ENCODE measurements around the gene HEATR5A.
"Not testable (repeated sequence)": the region's sequence is repeated elsewhere in the genome, so short reads cannot be mapped to it uniquely, and the experiment has no call there.

HEATR5A gene

GRCh38 chr14:31420319-31421111, at the start of gene HEATR5A:
Gene HEATR5A (minus strand): TSS chr14:31420550. CDS start chr14:31402975, 17,575 bp downstream.
- DNase-seq = peak; percentile 96

DNA sequence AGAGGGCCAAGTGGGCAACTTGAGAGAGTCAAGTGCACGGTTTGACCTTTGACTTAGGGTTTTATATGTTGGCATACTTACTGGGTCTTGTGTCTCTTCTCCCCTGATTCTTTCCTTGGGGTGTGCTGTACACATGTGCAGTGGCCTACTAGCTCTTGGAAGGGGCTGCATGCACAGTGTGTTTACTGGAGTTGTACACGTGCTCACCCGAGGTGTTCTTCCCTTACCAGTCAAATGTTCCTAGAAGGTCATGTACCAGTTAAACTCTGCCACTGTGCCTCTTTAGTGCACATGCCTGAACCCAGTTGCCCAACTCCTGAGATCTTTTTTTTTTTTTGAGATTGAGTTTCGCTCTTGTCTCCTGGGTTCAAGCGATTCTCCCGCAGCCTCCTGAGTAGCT, 46.2 kb upstream of the HEATR5A start:
- no peak for DNase-seq

DNA sequence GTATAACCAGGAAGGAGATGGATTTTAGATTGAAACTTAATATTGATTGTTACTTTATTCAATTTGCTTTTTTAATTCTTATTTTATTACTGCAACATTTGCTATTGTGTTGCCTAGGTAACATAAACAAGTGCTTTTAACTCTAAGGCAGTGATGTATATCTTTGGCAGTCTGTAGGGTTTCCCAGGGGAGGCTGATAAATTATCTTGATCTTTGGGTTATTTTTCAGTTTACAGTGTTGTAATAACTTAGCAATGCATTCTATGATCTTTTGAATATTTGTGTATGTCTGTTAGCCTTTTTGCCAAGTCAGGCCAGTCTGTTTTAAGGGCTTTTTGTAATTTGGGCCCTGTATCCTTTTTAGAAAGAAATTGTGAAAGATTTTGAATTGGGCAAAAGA, 44.8 kb upstream of the HEATR5A start:
- no peak for DNase-seq

DNA sequence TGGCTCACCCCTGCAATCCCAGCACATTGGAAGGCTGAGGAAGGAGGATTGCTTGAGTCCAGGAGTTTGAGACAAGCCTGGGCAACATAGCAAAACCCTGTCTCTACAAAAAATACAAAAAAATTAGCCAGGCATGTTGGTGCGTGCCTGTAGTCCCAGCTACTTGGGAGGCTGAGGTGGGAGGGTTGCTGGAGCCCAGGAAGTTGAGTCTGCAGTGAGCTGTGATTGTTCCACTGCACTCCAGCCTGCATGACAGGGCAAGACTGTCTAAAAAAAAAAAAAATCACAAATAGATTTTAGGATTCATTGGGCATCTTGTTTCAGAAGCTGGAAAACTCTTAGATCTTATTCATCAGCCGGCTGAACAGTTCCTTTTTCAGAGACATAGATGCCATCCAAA, 42.1 kb upstream of the HEATR5A start:
- DNase-seq = not testable (repeated sequence)

- no peak for DNase-seq
Measured at GRCh38 chr14:31461545-31461944, 41.2 kb upstream of the HEATR5A start.

DNA sequence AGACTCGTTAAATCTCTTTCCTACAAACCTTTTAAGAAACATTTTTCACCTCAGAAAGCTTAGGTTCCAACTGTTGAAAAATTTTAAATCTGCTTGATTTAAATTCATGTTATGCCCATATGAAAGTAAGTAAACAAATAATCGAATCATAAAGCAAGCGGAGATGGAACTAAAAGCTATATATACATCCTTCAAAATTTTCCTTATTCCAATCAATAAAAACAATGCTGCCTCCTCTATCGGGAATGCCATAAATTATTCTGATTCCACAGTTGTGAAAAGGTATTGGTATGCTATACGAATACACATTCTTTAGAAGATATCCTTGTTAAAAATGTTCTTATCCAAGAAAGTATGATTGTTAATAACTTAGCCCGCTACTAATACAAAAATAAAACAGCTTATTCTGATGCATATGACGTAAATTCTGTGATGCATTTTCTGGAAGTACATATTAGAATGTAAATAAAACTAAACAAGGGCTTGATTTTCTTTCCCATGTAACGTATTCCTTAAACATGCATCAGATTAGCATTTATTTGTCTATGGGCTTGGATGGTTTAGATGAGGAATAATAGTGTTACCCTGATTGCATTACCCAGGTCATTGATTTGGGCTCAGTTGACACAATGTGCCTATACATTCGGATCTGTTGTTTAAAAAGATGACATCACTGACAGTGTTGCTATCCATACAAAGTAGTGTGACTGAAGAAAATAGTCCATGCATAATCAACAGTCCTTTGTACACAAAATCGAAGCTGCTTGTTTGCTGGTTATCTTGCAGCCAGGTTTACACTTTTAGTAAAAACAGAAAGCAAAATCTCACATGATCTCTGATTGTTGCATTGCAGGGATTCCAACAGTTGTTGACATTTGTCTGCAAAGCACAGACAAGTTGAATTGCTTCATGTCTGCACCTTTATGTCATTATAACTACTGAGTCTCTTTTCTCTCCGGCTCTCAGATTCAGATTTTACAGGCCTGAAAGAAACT, 37.6 kb upstream of the HEATR5A start:
- DNase-seq = no peak

DNA sequence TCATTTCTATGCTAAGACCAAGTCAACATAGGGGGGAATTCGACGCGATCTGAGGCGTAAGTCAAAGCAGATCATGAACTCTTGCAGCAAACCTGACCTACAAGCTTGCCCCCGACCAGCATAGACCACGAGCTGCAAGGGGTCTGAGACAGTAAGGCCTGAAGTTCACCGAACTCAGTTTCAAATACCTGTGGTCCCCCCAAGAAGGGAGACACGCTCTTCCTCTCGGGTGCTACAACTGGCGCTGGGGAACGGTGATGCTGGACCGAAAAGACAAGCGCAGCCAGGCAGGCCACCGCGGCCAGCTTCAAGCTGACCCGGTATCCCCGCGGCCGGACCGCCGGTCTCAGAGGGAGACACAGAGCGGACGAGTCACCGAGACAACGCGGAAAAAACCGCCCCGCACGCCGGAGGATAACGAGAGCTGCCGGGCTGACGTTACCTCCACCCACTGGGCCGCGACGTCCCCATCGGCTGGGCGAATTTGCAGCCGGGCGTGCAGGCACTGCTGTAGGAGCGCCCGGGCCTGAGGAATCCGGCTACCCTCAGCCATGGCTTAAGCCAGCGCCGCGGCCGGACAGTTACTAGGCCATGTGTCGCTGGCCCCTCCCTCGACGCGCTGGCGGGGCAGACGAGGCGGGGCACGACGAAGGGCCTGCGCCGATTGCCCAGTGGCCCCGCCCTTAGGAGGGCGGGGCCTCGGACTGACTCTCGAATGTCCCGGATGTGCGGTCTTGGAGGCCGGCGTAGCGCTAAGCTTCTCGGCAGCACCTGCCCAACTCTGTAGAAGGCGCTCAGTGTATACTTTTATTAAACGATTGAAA, 36.7 kb upstream of the HEATR5A start, which contains the start of gene DTD2:
TSS of gene DTD2 (minus strand) at position 666 of the 824 bp plus-strand sequence. CDS start at position 553, 113 bp downstream.
- peak; percentile 95 for DNase-seq

DNA sequence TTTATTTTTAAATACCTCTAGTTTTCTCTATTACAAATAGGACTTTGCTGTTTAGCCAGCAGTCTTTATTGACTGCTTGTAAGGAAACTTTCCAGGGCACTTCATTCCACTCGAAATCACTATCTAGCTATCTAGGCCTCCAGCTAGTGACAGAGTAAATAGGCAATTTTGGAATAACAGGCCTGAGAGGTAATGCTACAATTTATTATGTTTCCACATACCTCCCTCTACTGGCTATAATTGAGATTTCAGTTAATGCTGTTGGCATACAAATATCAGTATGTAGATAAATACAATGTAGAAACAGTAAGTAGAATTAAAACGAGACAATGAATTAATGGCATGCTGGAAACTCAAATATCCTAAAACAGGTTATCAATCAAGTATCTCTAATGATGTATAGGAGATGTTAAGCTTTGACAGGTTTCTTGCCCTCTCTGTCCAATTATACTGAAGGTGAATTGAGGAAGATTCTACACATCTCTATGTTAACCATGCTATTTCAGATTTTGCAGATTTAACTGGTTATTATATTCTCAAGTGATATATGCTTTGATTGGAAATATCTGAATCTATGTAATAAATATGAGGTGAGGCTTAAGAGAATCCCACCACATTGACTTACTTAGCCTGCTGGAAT, 29.7 kb upstream of the HEATR5A start:
- DNase-seq = no peak

GRCh38 chr14:31449136-31449535, 28.8 kb upstream of the HEATR5A start:
- DNase-seq = no peak

- DNase-seq = no peak
Measured at GRCh38 chr14:31445703-31446102, 25.4 kb upstream of the HEATR5A start.

GRCh38 chr14:31442284-31442683, 21.9 kb upstream of the HEATR5A start:
- DNase-seq = no peak

DNA sequence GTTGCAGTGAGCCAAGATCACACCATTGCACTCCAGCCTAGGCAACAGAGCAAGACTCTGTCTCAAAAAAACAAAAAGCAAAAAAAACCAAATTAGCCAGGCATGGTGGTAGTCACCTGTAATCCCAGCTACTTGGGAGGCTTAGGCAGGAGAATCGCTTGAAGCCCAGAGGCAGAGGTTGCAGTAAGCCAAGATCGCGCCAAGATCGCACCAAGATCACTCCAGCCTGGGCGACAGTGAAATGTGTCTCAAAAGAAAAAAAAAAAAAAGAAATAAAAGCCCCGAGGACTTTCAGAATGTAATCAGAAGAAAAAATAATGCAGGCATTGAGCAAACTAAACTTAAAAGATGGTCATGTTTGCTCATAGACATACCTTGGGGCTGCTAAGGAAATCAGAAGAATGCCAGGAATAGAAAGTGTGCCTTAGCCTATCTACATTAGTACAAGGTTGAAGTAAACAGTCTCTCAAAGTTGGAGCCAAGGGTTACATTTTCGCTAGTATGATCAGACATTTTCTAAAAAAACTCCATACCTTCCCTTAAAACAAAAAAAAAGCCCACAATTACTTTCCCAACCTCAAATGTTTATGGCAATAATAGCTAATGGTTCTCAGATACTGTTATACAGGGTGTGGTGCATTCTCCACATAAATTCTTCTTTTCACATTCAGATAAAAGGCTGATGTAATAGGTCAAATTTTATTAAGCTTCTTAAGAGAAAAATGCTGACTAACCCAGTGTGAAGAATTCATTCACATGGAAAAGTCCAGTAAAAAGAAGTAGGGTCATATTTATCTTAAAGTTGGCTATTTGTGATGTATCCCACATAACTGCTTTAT, 21.1 kb upstream of the HEATR5A start:
- DNase-seq = no peak

DNA sequence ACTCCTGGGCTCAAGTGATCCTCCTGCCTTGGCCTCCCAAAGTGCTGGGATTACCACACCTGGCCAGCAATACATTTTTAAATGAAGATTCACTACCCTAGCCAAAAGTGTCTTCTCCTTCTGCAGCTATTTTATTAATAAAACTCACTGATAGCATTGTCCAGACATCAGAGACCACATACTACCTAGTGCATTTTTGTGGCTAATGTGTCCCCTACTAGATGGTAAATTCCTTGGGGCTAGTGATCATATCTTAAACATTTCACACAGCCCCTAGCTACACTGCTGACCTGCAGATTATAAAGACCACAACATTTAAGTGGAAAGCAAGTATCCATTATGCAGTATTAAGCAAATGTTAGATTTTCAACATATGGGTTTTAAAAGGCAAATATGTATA, 19.9 kb upstream of the HEATR5A start:
- no peak for DNase-seq

- DNase-seq = no peak
Measured at GRCh38 chr14:31439561-31439960, 19.2 kb upstream of the HEATR5A start.

DNA sequence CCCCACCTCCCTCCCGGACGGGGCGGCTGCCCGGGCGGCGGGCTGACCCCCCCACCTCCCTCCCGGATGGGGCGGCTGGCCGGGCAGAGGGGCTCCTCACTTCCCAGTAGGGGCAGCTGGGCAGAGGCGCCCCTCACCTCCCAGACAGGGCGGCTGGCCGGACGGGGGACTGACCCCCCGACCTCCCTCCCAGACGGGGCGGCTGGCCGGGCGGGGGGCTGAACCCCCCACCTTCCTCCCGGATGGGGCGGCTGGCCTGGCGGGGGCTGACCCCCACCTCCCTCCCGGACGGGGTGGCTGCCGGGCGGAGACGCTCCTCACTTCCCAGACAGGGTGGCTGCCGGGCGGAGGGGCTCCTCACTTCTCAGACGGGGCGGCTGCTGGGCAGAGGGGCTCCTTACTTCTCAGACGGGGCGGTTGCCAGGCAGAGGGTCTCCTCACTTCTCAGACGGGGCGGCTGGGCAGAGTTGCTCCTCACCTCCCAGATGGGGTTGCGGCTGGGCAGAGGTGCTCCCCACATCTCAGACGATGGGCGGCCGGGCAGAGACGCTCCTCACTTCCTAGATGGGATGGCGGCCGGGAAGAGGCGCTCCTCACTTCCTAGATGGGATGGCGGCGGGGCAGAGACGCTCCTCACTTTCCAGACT, 16.8 kb upstream of the HEATR5A start:
- not testable (repeated sequence) for DNase-seq

GRCh38 chr14:31435276-31435675, 14.9 kb upstream of the HEATR5A start:
- DNase-seq = no peak

DNA sequence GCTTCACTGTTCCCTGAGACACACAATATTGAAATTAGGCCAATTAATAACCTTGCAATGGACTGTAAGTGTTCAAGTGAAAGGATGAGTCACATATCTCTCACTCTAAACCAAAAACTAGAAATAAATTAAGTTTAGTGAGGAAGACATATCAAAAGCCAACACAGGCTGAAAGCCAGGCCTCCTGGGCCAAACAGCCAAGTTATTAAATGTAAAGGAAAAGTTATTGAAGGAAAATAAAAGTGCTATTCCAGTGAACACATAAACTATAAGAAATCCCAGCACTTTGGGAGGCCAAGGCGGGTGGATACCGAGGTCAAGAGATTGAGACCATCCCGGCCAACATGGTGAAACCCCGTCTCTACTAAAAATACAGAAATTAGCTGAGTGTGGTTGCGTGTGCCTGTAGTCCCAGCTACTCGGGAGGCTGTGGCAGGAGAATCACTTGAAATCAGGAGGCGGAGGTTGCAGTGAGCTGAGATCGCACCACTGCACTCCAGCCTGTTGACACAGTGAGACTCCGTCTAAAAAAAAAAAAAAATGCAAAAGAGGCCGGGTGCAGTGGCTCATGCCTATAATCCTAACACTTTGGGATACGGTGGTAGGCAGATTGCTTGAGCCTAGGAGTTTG, 10.4 kb upstream of the HEATR5A start:
- DNase-seq = no peak

GRCh38 chr14:31429791-31430190, 9.4 kb upstream of the HEATR5A start:
- DNase-seq = no peak

DNA sequence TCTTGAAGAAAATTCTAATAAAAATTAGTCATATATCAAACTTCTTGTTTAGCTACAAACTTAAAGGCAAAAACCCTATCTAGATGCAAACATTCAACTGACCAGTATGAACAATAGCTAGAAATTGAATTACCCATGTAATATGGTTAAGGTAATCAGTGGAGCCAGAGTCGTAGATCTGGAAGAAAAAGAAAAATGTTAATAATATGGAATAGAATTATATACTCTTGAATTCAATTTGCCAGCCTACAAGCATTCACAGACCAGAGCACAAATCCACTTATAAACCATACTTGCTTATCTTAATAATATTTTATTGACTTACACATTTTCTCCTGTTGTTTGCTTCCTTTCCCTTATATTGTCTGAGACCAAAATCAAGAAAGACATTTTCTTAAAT, 7.7 kb upstream of the HEATR5A start:
- no peak for DNase-seq

DNA sequence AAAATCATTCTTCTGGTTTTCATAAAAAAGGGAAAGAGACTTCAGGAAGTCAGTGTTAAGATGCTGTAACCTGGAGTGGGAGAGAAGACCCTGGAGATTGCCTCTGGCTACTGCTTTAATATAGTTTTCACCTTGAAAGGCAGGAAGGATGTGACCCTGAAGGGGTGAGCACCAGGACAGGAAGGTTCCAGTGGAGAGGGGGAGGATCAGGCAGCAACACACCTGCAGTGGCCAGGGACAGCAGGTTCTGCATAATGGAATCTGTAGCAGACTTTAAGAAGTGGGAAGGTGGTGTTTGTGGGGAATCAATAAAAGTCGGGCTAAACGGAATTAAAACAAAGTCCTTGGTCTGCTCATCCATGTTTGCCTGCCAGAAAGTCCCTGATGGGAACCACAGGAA, 6.3 kb upstream of the HEATR5A start:
- DNase-seq = no peak

All from activated CD8-positive, alpha-beta memory T cell treated with anti-CD3 and anti-CD28 coated beads for 24 hours (primary cell).